DOHH2 (cell line): ENCODE results near the gene TBX21.
A peak's percentile ranks its signal among the peaks of the same experiment; 100 is the strongest.

Experiments used
- H3F3A ChIP-seq: fragments of 200-600 bp; sonication (generic), shearing (Covaris generic); 2 replicates; pipeline ENCODE4 v1.6.0; 2016; ENCODE audit warnings: antibody characterized with exemption, mild to moderate bottlenecking; ENCODE audit not compliant: control insufficient read depth, insufficient read depth
- H3K27ac ChIP-seq: fragments of 200-600 bp; sonication (generic); 2 replicates; pipeline ENCODE4 v1.5.1; 2014; ENCODE audit warnings: low read depth, mild to moderate bottlenecking, low read length, moderate library complexity
- H3K27me3 ChIP-seq: fragments of 200-600 bp; sonication (generic); 2 replicates; pipeline ENCODE4 v1.6.1; 2014; ENCODE audit warnings: mild to moderate bottlenecking, low read length, mixed read lengths; ENCODE audit not compliant: control insufficient read depth
- H3K36me3 ChIP-seq: fragments of 200-600 bp; sonication (generic); 2 replicates; pipeline ENCODE4 v1.6.1; 2014; ENCODE audit warnings: mild to moderate bottlenecking, low read length, moderate library complexity, mixed read lengths; ENCODE audit not compliant: control insufficient read depth
- H3K4me1 ChIP-seq: fragments of 200-600 bp; sonication (generic); 2 replicates; pipeline ENCODE4 v1.6.1; 2014; ENCODE audit warnings: mild to moderate bottlenecking, low read length, mixed read lengths; ENCODE audit not compliant: control insufficient read depth
- H3K4me2 ChIP-seq: fragments of 200-600 bp; sonication (generic); 2 replicates; pipeline ENCODE4 v1.6.0; 2014; ENCODE audit warnings: mild to moderate bottlenecking, low read length, moderate library complexity
- H3K4me3 ChIP-seq: fragments of 200-600 bp; sonication (generic); 2 replicates; pipeline ENCODE4 v1.5.1; 2014; ENCODE audit warnings: mild to moderate bottlenecking, low read length, mixed read lengths
- H3K79me2 ChIP-seq: fragments of 200-600 bp; sonication (generic); 2 replicates; pipeline ENCODE4 v1.6.1; 2014; ENCODE audit warnings: mild to moderate bottlenecking, low read length, mixed read lengths; ENCODE audit not compliant: control insufficient read depth
- H3K9me2 ChIP-seq: fragments of 200-600 bp; sonication (generic); replicated peaks from 2 replicates; pipeline ENCODE4 v1.6.1; 2014; ENCODE audit warnings: mild to moderate bottlenecking, low read length, mixed read lengths; ENCODE audit not compliant: control insufficient read depth
- H3K9me3 ChIP-seq: fragments of 200-600 bp; sonication (generic); 2 replicates; pipeline ENCODE4 v1.6.1; 2014; ENCODE audit warnings: antibody characterized with exemption, low read length, mixed read lengths; ENCODE audit not compliant: control insufficient read depth, insufficient read depth
- H4K20me1 ChIP-seq: fragments of 200-600 bp; sonication (generic); 2 replicates; pipeline ENCODE4 v1.6.0; 2014; ENCODE audit warnings: low read depth, mild to moderate bottlenecking, antibody characterized with exemption, low read length, moderate library complexity; ENCODE audit not compliant: control insufficient read depth, insufficient read depth
- EZH2phosphoT487 ChIP-seq: fragments of 200-600 bp; sonication (generic); IDR thresholded peaks from 2 replicates; pipeline ENCODE4 v1.6.1; 2017; ENCODE audit warnings: borderline replicate concordance, mild to moderate bottlenecking, antibody characterized with exemption, low read length, moderate library complexity, mixed read lengths
- TF ChIP-seq, protein P1 (sequence below): fragments of 200-600 bp; sonication (generic); IDR thresholded peaks from one replicate; pipeline ENCODE4 v1.5.1; 2014; ENCODE audit warnings: antibody characterized with exemption, mild to moderate bottlenecking, low read depth, low read length; ENCODE audit not compliant: poor library complexity, severe bottlenecking

The TBX21 gene

DNA sequence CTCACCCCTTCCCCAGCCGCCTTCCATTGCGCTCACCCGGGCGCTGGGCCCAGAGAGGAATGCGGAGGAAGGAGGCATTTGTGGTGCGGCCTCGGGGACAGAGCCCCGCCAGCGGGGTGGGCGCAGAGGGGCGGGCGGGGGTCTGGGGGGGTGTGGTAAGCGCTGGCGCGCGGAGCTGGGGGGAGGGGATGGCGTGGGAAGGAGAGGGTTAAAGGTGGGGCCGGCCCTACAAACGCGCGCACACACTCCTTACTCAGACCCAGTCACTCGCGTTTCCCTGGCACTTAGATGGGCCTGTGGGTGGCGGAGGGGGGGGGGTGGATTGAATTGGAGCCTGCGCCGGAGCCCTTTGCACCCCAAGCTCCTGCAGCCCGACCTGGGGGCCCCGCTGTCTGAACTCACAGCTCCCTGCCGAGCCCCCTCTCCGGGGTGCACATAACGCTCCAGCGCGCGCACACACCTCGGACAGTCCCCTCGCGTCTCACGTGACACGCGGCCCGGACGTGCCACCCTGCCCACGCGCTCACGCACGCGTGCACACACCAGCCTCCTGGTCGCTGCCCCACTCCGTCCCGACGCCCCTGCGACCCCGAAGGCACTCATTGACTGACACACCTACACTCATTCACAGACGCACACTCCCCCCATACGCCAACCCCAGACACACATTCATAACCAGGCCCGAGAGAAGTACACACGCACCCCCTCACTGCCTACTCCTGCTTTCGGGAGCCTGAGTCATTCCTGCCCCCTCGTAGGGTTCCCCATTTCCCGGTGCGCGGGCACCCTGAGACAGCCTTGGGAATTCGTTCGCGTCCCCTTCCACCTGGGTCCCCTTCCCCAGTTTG, 38.2 kb upstream of the TBX21 start:
- H3K79me2 ChIP-seq: no peaks in the 10 kb centered on the region

DNA sequence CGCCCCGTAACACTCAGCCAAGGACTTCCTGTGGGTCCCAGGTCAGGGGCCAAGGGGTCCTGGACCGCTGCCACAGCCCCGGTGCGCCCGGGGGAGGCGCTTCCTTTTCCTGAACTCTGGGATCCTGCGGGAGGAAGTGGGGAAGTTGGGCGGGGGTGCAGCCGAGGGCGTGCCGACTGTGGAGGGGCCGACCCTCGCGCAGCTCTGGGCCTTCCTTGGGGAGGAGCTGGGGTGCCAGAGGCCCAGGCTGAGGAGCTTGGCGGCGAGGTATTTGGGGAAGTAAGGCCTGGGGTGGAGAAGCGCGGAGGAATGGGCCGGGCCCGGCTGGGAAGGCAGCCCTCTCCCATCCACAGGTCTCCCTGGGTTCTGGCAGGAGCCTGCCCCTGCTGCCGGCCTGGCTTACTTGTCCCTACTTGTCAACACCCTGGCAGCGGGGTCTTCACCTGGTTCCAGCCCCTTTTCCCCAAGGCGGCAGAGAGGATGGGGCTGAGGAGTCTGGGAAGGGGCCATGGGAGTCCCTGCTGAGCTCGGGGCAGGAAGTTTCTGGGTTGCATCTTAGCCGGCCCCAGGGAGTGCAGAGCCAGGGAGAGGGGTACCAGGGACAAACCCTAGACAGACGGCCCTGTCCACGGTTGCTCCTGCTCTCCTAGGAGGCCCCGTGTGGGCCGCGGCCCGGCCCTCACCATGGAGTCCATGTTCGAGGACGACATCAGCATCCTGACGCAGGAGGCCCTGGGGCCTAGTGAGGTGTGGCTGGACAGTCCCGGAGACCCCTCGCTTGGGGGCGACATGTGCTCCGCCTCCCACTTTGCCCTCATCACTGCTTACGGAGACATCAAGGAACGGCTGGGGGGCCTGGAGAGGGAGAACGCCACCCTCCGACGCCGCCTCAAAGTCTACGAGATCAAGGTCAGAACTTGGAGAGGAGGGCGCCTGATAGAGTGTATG, 37.3 kb upstream of the TBX21 start:
- Histone ChIP-seq H3K9me2 (no peaks in the 10 kb centered on the region), H3K27ac (no peak overlapping the region), H3K4me1 (peaks cover 39% of the 10 kb centered on the region), H3K4me3 (peak overlapping the region; percentile 73), H3K4me2 (peak overlapping the region; percentile 78), H4K20me1 (no peaks in the 10 kb centered on the region), H3K79me2 (no peaks in the 10 kb centered on the region), H3K27me3 (peaks cover 4% of the 10 kb centered on the region; the same call in 1 of the 2 replicates), H3K36me3 (no peaks in the 10 kb centered on the region), H3K9me3 (no peaks in the 10 kb centered on the region), H3F3A (peaks cover 6% of the 10 kb centered on the region)
- TF ChIP-seq, protein P1, sequence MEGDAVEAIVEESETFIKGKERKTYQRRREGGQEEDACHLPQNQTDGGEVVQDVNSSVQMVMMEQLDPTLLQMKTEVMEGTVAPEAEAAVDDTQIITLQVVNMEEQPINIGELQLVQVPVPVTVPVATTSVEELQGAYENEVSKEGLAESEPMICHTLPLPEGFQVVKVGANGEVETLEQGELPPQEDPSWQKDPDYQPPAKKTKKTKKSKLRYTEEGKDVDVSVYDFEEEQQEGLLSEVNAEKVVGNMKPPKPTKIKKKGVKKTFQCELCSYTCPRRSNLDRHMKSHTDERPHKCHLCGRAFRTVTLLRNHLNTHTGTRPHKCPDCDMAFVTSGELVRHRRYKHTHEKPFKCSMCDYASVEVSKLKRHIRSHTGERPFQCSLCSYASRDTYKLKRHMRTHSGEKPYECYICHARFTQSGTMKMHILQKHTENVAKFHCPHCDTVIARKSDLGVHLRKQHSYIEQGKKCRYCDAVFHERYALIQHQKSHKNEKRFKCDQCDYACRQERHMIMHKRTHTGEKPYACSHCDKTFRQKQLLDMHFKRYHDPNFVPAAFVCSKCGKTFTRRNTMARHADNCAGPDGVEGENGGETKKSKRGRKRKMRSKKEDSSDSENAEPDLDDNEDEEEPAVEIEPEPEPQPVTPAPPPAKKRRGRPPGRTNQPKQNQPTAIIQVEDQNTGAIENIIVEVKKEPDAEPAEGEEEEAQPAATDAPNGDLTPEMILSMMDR: no peak
- TF ChIP-seq EZH2phosphoT487: no peak

More for the DNA sequence above, 38.2 kb upstream of the TBX21 start:
- Histone ChIP-seq H3K9me2 (no peaks in the 10 kb centered on the region), H4K20me1 (no peaks in the 10 kb centered on the region), H3F3A (peaks cover 6% of the 10 kb centered on the region), H3K4me2 (peak overlapping the region; percentile 78), H3K27me3 (peaks cover 4% of the 10 kb centered on the region; the same call in 1 of the 2 replicates), H3K36me3 (no peaks in the 10 kb centered on the region), H3K9me3 (no peaks in the 10 kb centered on the region), H3K4me1 (peaks cover 39% of the 10 kb centered on the region), H3K4me3 (peak overlapping the region; percentile 73), H3K27ac (no peak overlapping the region)
- no peak for TF ChIP-seq EZH2phosphoT487
- TF ChIP-seq, protein P1: no peak

DNA sequence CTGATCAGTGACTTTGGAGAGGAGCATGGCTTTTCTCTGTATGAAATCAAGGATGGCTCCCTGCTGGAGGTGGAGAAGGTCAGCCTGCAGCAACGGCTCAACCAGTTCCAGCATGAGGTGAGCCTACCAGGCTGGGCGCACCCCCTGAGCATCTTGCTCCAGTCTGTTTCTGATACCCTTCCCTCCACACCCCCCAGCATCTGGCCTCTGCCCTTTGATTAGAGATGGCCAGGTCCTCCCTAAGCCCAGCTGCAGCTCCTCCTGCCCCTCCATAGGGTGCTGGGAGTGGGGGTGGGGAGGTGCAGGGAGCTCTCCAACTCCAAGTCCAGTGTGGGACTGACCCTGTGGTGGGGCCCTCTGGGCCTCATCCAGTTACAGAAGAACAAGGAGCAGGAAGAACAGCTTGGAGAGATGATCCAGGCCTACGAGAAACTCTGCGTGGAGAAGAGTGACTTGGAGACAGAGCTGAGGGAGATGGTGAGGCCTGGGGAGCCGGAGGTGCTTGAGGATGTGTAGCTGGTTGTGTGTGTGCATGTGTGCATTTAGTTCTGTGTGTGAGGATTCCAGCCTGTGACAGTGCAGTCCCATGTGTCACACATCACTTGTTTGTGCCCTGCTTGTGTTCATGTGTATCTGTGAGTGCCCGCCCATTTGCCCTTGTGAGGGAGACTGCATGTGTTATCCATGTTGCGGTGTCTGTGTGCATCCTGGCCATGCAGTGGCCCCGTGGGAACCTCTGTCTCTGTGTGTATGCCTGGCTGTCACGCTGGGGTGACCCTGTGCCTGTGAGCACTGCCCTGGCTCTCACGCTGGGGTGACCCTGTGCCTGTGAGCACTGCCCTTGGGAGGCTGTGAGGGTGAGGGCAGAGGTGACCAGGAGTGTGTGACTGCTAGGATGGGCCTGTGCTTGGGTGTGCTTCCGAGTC, 36.1 kb upstream of the TBX21 start:
- peaks cover 4% of the 10 kb centered on the region; the same call in 1 of the 2 replicates for H3K27me3 ChIP-seq
- H3K9me3 ChIP-seq: no peaks in the 10 kb centered on the region
- no peaks in the 10 kb centered on the region for H3K79me2 ChIP-seq
- H4K20me1 ChIP-seq: no peaks in the 10 kb centered on the region
- H3K36me3 ChIP-seq: no peaks in the 10 kb centered on the region
- H3K4me3 ChIP-seq: no peak overlapping the region
- no peak for TF ChIP-seq EZH2phosphoT487
- TF ChIP-seq, protein P1: no peak
- no peaks in the 10 kb centered on the region for H3K9me2 ChIP-seq
- no peak overlapping the region for H3K27ac ChIP-seq
- H3K4me2 ChIP-seq: no peak overlapping the region
- peaks cover 6% of the 10 kb centered on the region for H3F3A ChIP-seq
- H3K4me1 ChIP-seq: peaks cover 39% of the 10 kb centered on the region
